Stimulated activated CD8-positive, alpha-beta memory T cell treated with anti-CD3 and anti-CD28 coated beads, Interleukin-7, amount 100 ng/mL, for 1 hour (primary cell): ENCODE measurements around the gene SMARCD2.
A peak's percentile ranks its signal among the peaks of the same experiment; 100 is the strongest.

Experiments
- DNase-seq, 2 donors: peaks; one replicate each; pipeline ENCODE4 v3.0.0-alpha.2; 2020; ENCODE audit warnings: low read depth in 2 of 2

The SMARCD2 gene

DNA sequence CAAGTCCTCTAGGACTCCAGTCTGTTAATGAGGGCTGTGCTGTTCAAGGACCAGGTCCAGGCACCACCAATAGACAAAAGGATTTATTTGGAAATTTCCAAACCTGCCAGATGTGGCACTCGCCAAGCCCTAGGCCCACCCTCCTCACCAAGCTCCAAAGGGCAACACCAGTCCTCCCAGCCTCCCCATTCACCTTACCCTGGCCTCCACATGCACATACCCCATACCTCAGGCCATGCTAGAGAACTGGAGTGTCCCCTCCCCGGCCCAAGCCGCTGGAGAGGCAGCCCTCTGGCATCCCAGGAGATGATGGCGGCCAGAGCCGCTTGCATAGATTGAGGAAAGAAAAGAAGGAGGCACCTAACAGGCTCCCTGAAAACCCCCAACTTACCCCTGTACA is 10.5 kb downstream of the SMARCD2 start:
- no peak for DNase-seq

DNA sequence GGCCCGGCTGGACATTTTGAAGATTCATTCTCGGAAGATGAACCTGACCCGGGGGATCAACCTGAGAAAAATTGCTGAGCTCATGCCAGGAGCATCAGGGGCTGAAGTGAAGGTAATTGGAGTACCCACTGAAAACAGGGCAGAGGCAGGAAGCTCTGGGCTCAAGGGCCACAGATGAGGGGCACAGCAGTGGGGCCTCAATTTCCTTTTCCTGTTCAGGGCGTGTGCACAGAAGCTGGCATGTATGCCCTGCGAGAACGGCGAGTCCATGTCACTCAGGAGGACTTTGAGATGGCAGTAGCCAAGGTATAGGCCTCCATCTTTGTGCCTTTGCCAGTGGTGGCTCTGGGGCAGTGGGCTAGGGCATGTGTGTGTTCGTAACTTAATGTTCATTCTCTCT is 11.0 kb downstream of the SMARCD2 start:
- no peak for DNase-seq

DNA sequence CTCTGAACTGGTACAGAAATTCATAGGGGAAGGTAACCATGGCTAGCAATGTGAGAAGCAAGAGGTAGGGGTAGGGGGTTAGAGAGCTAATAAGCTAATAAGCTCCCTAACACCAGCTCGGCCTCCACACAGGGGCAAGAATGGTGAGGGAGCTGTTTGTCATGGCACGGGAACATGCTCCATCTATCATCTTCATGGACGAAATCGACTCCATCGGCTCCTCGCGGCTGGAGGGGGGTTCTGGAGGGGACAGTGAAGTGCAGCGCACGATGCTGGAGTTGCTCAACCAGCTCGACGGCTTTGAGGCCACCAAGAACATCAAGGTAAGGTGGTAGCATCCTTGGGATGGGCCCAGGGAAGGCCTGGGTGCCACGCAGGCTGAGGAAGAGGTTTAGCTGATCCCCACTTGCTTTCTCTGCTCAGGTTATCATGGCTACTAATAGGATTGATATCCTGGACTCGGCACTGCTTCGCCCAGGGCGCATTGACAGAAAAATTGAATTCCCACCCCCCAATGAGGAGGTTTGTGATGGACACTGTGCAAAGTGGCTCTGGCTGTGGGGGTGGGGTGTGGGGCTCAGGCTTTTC is 11.5 kb downstream of the SMARCD2 start:
- DNase-seq: no peak

DNA sequence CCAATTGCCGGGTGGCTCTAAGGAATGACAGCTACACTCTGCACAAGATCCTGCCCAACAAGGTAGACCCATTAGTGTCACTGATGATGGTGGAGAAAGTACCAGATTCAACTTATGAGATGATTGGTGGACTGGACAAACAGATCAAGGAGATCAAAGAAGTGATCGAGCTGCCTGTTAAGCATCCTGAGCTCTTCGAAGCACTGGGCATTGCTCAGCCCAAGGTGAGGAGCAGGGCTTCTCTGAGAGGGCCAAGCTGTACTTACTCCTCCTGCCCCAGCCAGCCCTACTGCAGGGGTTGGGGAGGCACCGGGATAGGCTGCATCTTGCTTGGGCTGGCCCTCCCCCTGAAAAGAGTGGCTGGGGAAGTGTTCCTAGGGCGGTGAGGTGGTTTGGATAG is 12.2 kb downstream of the SMARCD2 start:
- DNase-seq: no peak

DNA sequence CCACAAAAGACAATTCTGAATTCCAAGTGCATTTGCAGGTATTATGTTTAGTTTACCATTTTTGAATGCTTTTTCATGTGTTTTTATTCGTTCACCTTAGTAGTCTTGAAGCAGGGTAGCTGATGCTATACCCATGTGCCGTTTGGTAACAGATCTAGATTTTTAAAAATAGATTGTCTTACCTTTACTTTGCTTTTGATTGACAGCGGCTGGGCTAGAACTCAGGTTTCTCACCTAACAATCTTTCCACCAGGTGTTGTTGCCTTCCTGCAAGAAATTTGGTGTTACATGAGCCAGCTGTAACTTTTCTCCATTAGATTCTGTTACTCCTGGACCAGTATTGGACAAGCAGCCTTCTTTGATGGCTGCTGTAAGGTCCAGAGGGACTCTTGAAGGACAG is 13.5 kb downstream of the SMARCD2 start:
- no peak for DNase-seq

DNA sequence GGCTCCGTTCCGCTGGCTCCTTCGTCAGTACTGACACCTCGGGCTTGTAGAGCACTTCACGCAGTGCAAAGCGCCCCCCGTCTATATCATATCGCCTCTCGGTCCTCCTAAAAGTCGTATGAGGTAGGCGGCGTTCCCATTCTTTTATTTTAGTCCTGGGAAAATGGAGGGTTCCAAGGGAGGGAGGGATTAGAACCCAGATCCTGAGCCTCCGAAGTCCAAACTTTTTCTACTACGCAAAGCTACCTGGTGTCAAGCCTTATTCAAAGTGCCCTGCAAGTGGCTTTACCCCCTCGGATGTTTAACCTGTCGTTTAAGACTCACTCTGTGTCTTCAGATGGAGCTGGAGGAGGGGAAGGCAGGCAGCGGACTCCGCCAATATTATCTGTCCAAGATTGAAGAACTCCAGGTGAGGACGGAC is 14.7 kb downstream of the SMARCD2 start:
- DNase-seq: no peak

DNA sequence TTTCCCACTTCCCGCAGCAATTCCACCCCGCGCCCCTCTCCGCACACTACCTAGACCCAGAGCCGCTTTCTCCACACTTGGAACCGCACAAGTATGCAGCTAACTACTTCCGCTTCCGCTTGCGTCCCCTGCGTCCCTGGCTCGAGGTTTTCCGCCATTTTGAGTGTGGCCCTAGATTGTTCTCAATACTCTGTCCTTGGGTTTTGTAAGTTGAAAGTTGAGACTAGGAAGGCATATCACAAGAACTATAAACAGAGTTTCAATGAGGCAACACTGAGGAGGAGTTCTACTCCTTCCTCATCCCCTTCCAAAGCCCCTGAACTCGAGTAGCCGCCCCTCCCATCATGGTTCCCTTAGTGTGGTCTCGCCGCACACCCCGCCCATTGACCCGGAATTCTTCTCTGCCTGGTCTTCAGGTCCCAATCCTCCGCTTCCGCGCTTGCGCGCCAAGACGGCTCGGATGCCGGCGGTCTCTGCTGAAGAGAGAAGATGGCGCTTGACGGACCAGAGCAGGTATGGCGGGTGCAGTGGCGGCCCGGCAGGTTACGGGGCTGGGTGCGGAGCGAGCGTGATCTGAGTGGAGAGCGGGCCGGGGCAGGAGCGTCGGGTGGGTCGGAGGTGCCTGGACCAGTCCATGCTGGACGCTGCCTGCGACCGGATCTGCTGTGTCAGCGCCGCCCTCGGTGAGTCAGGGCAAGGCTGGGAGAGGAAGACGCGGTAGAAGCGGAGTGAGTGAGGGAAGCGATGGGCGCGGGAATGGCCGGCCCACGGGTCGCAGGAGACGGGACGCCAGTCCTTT is 15.3 kb downstream of the SMARCD2 start, which contains the start of the genes FTSJ3 and PSMC5:
Gene FTSJ3 (minus strand): TSS at position 662 of the 799 bp plus-strand sequence. CDS start 761 bp downstream, outside the sequence.
Gene PSMC5 (plus strand): TSS at position 430 of the 799 bp plus-strand sequence. CDS start 60 bp downstream, at position 490.
- peak; percentile 84 to 85 for DNase-seq

DNA sequence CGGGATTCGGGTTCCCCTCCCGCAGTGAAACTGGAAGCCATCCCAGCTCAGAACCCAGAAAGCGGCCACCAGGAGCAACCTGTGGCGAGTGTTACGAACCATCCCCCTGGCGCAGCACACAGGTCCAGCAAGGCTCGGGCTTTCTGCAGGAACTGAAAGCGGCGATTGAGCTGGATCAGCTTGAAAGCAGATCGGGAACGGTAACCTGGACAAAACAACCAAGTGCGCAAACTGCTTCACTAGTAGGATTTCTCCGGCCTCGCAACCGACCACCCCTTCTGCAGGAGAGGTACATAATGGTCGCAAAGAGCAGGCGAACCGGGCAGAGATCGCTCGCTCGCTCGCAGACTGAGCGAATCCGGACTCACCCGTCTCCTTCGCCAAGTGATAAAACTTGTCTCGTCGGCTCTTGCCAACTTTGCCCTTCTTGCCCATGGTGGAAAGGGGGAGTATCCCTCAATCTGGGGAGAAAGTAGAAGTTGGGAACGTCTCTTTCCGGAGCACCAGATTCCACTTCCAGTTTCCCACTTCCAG is 15.9 kb downstream of the SMARCD2 start:
- DNase-seq: no peak

DNA sequence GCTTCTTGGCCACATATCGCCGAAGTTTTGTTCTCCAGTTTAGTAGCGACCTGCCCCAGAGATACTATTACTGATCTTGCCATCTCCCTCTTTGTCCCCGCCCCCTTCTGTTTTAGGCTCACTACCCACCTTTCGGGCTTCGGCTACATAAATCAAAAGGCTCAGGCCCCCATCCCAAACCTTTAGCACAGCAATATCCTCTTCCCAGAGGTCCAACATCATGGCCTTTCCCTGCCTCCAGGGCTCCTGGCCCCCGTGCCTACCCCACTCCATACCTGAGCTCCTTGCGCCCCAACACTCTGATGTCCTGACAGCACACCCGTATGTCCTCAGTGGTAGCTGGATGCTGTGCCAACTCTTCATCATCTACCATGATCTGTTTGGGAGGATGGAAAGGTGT is 18.1 kb downstream of the SMARCD2 start:
- no peak for DNase-seq

DNA sequence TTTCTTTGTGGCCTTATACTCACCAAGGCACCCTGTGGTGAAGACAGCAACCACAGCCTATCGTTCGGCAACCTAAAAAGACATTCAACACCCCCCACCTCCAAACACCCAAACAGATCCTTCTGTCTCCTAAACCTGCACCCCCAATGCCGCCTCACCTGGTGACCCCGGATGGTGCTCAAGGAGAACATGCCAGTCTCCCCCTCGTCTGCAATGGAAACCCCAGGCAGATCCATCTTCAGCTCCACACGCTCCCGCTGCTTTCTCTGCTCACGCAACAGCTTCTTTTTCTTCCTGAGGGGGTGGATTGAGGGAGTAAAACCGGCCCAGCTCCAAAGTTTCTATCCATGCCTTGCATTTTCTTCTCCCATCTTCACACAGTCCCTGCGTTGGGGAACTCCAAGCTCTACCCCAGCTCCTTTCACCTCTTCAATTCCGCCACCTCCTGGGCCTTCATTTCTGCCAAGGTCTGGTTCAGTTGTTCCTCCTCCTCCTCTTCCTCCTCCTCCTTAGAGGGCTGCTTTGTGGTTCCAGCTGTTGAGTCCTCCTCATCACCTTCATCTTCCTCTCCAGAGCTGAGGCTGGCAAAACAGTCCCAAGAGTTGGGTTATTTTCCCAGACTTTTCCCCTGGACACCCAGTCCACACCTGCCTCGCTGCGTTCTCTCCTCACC is 18.7 kb downstream of the SMARCD2 start:
- no peak for DNase-seq

DNA sequence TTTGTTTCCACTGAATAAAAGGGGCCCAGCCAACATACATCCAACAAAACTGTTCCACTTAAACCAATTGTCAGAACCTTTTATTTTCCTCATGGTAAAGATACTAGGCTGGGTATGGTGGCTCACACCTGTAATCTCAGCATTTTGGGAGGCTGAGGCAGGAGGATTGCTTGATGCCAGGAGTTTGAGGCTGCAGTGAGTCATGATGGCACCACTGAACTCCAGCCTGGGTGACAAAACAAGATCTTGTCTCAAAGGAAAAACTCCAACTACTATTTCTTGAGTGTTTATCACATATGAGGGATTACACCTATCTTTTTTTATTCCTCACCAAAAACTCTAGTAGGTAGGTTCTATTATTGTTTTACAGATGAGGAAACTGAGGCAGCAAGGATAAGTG is 19.9 kb downstream of the SMARCD2 start:
- DNase-seq: no peak

DNA sequence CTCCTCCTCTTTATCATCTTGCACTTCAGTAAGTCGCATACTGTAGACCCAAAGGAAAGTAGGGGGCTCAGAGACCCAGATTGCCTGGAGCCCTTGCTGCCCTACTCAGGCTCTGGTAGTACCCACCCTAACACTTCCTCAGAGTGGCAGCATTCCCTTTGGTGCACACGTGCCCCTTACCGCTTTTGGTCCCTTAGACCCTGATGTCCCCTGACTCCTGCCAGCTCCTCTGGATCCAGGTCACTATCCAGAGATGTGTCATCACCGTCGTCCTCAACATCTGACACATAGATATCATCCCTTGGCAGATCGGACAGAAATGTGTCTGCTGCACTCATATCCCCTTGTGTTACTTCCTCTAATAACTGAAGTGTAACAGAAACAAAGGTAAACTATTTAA is 20.7 kb downstream of the SMARCD2 start:
- no peak for DNase-seq

DNA sequence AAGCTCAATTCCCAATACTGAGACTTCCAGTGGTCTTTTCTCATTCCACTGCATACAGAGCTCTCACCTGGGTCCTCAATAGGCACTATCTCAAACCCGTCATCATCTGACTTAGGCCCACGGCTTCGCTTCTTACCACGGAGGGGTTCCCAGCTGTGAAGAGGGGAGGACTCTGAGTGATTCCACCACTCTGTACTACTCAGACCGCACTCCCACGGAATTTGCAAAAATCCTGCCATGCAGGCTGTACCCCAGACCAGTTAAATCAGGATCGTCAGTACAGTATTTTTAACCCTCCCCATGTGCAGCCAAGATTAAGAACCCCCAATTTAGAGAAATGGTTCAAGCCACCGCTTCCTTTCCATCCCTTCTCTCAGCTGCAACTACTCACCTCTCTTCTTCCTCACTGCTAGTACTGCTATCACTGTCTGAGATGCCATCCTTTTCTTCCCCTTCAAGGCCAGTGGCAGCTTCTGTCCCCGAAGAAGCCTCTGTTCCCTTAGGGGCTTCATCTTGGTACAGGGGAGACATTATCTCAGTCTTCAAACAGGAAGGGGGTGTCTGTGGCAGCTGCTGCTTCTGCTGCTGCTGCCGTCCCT is 21.4 kb downstream of the SMARCD2 start:
- DNase-seq: no peak

DNA sequence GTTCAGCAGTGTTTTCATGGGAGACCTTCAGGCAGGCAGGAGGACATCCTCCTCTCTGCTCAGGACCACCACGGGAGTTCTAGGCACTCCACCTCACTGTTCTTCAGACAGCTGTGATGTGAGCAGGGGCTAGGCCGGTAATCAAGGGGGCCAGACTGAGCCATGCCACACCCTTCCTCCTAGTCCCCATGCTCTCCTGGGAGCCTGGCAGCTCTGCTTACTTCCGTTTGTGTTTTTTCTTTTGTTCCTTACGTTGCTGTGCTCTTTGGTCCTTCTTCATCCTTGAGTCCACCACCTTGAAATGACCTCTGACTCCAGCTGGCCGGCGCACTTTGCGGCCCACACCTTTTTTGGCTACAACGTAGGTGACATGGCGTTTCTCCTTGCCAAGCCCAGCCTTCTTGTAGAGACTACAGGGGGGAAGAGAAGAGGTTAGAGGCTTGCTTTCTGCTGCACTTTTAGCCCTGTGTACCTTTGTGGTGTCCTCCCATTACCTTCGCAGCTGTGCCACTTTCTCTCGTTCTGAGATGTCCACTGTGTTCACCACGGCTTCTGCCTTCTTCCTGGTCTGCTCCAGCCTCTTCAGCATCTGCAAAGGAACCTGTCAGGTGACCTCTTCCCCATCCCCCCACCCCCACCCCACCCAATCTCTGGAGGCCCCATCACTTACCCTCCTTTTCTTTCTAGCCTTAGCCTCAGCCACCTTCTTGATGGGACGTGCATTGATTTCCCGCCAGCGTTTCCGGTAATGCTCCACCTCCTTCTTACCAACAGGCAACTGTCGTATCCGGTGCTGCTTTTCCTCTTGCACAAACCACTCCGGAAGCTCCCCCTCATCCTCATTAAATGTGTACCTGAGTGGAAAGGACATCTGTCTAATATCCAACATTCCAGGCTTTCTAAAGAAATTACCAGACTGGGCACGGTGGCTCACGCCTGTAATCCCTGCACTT is 22.6 kb downstream of the SMARCD2 start:
- DNase-seq: no peak

DNA sequence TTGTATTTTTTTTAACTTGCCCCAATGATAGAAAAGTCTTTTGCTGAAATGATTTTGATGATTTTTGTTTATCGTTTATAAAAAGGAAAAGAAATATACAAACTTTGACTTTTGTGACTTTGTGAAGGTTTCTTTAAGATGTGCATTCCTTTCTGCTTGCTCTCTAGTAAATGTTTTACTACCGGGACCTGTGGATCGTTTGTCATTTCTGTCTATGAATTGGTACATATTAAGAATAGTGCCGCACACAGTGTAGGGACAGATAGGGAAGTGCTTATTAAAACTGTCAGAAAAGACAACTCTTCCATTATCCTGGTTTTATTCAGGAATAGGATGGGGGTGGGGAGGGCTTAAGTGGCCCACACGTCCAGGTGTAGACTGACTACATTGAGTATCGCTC is 23.4 kb downstream of the SMARCD2 start:
- no peak for DNase-seq

DNA sequence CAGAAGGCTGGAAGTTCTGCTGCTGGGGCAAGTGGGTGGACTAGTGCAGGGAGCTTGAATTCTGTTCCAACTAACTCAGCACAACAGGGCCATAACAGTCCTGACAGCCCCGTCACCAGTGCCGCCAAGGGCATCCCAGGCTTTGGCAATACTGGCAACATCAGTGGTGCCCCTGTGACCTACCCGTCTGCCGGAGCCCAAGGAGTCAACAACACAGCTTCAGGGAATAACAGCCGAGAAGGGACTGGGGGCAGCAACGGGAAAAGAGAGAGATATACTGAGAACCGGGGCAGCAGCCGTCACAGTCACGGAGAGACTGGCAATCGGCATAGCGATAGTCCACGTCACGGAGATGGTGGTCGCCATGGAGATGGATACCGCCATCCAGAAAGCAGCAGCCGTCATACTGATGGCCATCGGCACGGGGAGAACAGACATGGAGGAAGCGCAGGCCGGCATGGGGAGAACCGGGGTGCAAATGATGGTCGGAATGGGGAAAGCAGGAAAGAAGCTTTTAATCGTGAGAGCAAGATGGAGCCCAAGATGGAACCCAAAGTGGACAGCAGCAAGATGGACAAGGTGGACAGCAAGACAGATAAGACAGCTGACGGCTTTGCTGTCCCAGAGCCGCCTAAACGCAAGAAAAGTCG is 24.6 kb downstream of the SMARCD2 start:
- no peak for DNase-seq

DNA sequence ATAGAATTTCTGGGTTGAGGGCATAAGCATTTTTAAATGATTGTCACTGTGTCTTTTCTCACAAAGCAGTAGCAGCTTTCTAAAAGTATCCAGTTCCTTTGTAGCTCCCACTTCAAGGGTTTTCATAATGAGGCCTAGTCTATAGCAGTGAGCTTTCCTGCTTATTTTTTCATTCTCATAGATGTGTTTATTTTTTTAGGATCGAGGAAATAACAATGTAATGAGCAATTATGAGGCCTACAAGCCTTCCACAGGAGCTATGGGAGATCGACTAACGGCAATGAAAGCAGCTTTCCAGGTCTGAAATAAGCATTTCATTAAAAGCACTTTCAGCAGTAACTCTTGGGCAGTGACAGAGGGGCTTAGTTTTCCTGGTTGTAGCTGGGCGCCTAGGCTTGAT is 25.8 kb downstream of the SMARCD2 start:
- DNase-seq: no peak

DNA sequence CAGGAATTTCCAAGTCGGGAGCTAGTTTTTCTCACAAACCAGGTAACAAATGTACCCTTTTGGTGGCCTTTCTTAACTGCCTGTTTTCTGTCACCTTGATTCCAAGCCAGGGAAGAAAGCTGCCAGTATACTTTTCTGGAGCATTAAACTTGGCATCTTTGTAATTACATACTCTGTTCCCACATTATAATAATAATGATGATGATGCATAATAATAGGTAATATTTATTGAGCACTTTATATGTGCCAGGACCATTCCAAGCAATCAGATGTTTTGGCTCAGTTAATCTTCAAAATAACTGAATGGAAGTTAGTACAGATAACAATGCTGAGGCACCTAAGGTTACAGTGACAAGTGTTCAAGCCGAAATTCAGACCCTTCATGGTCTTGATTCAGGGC is 26.4 kb downstream of the SMARCD2 start:
- DNase-seq: no peak

DNA sequence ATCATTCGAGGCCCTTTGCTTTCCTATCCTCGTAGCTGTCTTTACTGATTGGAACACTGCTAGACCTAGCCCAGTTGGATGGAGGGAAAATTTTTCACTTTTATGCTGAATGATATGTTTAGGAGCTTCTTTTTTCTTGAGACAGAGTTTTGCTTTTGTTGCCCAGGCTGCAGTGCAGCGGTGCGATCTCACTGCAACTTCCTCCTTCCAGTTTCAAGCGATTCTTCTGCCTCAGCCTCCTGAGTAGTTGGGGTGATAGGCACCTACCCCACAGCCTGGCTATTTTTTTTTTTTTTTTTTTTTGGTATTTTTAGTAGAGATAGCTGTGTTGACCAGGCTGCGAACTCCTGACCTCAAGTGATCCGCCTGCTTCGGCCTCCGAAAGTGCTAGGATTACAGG is 32.5 kb downstream of the SMARCD2 start:
- DNase-seq: no peak

DNA sequence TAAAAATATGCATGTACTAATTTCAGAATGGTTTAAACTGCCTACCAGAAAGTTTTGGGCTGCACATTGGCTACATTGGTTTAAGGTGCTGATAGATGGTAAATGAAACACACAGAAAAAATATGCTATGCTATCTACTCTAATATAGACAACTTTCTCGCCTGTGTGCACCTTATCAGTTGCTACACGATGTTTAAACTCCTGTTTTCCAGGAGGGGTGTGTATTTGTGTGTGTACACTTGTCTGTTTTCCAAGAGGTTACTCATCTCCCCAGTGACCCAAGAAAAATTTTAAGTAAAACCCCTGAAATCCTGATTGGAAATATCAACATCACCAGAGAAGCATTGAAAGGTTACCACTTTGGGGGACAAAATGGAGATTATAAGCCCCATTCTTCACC is 36.9 kb downstream of the SMARCD2 start:
- DNase-seq: no peak
